NK-92 (cell line): ENCODE data around the gene DEFB123.
"Not testable (repeated sequence)": the region's sequence is repeated elsewhere in the genome, so short reads cannot be mapped to it uniquely, and the experiment has no call there.

Source experiments
- DNase-seq: peaks from one replicate; lab custom pipeline; 2025; ENCODE audit not compliant: unreplicated experiment; lab: John Stamatoyannopoulos, UW

DEFB123 gene, protein sequence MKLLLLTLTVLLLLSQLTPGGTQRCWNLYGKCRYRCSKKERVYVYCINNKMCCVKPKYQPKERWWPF

DNA sequence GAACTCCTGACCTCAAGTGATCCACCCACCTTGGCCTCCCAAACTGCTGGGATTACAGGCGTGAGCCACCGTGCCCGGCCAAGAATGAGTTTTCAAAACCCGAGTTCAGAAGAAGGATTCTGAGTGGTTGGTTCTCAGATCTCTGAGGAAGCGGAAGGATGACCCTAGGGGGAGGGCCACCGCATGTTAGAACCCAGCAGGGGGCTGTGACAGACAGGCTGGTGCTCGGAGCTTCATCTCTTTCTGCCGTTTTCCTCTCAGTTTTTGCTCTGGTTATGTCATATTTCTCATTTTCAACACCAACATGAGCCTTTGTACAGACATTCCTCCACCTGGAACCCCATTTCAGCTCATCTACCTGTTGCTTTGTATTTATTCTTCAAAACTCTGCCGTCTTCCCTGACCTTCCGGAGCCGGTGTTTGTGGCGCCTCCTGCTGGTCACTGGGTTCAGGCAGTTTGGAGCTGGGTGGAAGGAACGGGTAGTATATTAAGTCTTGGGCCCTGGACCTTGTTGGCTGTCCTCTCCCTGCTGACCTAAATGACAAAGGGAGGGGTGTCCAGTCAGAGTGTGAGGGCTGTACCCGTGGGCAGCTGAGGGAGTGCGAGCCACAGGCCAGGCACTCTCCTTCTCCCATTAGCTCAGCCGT is at the start of gene DEFB123:
Gene DEFB123 (plus strand): TSS at position 621 of the 648 bp plus-strand sequence. CDS start 67 bp downstream, outside the sequence.
- DNase-seq, result no peak

GRCh38 chr20:31392836-31393235 is 47.6 kb upstream of the DEFB123 start:
- DNase-seq, result no peak

GRCh38 chr20:31394900-31395299 is 45.5 kb upstream of the DEFB123 start:
- no peak for DNase-seq

GRCh38 chr20:31403886-31404285 is 36.5 kb upstream of the DEFB123 start:
- no peak for DNase-seq

GRCh38 chr20:31406115-31406514 is 34.3 kb upstream of the DEFB123 start, which contains the start of gene DEFB121:
Gene DEFB121 (minus strand): TSS chr20:31406215. CDS start chr20:31406152, 63 bp downstream.
- no peak for DNase-seq

DNA sequence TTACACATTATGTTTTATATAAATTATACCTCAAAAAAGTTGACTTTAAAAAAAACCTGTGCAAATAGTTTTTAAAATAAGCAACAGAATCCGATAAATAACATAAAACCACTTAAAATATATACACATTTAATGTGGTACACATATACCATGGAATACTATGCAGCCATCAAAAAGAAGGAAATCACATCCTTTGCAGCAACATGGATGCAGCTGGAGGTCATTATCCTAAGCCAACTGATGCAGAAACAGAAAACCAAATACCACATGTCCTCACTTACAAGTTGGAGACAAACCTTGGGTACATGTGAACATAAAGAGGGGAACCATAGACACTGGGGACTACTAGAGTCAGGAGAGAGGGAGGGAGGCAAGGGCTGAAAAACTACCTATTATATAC is 30.4 kb upstream of the DEFB123 start:
- DNase-seq, result no peak

GRCh38 chr20:31414381-31414780 is 26.1 kb upstream of the DEFB123 start:
- DNase-seq, result no peak

- DNase-seq, result no peak
Measured at GRCh38 chr20:31415653-31416052, 24.8 kb upstream of the DEFB123 start.

DNA sequence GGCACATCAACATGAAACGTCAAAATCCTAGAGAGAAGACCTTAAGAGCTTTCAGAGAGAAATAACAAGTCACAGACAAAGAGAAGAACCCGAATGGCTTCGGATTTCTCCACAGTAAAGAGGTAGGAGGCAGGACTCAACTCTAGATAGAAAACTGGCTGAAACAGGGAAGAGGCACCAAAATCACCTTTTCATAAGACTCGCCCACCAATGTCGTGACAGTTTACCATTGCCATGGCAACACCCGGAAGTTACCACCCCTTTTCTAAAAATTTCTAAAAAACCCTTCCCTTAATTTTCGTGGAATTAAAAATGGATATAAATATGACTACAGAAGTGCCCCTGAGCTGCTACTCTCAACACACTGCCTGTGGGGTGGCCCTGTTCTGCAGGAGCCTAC is 22.1 kb upstream of the DEFB123 start:
- DNase-seq, result no peak

GRCh38 chr20:31425797-31426196 is 14.6 kb upstream of the DEFB123 start:
- DNase-seq, result no peak

GRCh38 chr20:31426891-31427551 is 13.4 kb upstream of the DEFB123 start:
- not testable (repeated sequence) for DNase-seq

GRCh38 chr20:31427576-31427975 is 12.9 kb upstream of the DEFB123 start:
- DNase-seq, result not testable (repeated sequence)

DNA sequence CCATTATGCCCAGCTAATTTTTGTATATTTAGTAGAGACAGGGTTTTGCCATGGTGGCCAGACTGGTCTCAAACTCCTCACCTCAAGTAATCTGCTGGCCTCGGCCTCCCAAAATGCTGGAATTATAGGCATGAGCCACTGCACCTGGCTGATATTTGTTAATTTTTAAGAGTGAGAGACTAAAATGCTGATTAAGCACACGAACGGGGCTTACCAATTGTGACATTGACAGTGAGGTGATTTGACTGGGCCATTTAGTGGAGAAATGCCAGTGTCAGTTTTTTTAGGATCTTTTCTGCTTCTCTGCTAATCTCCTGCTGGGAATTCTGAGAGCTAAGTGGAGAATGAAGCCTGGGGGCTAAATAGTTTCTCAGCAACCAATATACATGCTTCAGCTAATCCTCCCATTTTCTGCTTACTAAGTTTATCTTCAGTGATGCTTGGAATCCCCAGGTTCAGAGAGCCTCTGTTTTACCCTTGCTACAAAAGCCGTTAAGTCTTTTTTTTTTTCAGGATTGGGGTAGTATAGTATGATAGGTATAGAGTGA is 9.8 kb upstream of the DEFB123 start:
- no peak for DNase-seq

- DNase-seq, result no peak
Measured at GRCh38 chr20:31446084-31446819, 5.8 kb downstream of the DEFB123 start.

GRCh38 chr20:31449511-31450414 is 9.3 kb downstream of the DEFB123 start:
- DNase-seq, result no peak

- no peak for DNase-seq
Measured at GRCh38 chr20:31452575-31452974, 12.1 kb downstream of the DEFB123 start.

DNA sequence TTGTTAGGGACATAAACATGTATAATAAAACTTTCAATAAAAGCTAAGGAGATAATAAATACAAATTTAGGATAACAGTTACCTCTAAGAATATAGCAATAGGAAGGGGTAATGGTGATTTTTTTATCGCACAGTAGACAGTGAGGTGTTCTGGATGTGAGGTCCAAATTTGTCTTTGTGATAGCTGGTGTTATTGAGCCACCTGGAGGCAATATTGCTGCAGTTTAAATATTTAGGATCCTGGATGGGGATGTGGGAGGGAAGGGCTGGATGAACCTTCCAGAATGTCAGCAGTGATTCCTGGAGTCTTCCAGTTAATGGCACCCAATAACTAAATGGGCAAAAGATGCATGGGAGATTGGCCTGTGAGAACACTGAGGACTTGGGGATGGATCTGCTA is 13.9 kb downstream of the DEFB123 start:
- no peak for DNase-seq

DNA sequence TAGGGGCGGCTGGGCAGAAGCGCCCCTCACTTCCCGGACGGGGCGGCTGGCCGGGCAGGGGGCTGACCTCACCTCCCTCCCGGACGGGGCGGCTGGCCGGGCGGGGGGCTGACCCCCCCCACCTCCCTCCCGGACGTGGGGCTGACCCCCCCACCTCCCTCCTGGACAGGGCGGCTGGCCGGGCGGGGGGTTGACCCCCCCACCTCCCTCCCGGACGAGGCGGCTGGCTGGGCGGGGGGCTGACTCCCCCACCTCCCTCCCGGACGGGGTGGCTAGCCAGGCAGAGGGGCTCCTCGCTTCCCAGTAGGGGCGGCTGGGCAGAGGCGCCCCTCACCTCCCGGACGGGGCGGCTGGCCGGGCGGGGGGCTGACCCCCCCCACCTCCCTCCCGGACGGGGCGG is 30.5 kb downstream of the DEFB123 start:
- not testable (repeated sequence) for DNase-seq

DNA sequence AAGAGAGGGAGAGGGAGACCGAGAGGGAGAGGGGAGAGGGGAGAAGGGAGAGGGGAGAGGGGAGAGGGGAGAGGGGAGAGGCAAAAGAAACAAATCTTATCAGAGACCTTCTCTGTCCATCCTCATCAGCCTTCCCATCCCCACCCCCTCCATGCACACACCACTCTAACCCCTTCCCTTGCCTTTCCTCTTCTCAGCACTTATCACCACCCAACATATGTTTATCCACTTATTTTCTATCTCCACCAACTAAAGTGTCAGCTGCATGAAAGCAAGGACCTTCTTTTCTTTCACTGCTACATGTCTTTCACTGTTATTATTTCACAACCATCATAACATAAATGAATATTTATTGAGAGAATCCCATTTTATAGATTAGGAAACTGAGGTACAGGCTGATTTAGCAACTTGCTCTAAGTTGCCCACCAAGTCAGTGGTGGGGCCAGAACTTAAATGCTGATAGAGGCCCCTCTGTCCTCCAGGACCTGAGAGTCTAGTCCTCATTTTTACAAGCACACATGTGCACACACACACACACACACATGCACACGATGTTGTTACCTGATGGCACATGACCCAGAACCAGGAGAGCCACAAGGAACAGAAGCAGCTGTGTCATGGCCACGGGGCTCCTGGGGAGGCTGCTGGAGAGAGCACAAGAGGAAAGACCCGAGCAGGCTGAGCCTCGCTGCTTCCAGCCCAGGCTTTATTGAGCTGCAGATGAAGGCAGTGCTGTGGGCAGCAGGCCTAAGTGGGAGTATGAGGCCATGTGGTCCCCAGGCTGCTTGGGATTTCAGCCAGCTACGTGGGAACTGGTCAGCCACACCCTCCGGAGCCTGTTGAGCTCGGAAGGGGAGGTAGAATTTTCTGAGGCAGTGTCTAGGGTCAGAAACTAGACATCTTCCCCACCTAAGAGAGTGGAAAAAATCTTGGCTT is 32.2 kb downstream of the DEFB123 start:
- DNase-seq, result no peak
